A204.1 (cell line): ENCODE results near the gene RPP25.
"Not testable (repeated sequence)": the region's sequence is repeated elsewhere in the genome, so short reads cannot be mapped to it uniquely, and the experiment has no call there.

Source experiments
- FAIRE-seq: peaks from 2 replicates; lab custom pipeline; 2012; peaks lifted over from hg19 to GRCh38; lab: Jason Lieb, UNC

RPP25 gene

DNA sequence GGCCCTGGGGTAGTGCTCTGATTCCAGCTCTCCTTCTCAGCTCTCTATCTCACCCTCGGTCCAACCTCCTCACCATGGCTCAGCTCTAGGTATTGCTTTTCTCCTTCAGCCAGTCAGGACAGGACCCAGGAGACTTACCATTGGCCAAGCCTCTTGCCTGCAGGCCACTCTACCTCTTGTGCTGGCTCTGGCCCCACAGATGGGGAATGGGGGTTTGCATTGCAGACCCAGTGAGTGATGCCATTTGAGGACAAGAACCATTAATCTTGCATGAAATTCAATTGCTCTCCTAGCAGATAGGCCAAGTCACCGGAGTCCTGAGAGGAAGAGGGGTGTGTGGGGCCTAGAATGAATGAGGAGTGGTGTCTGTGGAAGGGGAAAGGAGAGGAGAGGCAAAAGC lies 6.1 kb upstream of the RPP25 start:
- no peak for FAIRE-seq

DNA sequence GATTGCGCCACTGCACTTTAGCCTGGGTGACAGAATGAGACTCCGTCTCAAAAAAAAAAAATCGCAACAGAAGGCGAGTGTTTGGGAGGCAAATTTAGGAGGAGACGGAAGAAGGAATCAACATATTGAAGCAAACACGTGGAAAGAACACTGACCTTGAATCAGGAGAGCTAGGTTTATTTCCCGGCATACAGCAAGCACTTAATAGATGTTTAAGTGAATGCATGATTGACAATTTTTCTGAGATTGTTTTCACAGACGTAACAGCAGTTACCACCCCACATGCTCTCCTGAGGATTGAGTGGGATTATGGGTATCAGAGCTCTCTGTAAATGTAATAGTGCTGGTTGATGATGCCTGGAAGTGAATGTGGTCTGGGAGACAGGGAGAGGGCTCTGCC lies 5.6 kb upstream of the RPP25 start:
- FAIRE-seq: no peak

- FAIRE-seq: no peak
These were observed 5.0 kb upstream of the RPP25 start for GRCh38 chr15:74961616-74962015.

DNA sequence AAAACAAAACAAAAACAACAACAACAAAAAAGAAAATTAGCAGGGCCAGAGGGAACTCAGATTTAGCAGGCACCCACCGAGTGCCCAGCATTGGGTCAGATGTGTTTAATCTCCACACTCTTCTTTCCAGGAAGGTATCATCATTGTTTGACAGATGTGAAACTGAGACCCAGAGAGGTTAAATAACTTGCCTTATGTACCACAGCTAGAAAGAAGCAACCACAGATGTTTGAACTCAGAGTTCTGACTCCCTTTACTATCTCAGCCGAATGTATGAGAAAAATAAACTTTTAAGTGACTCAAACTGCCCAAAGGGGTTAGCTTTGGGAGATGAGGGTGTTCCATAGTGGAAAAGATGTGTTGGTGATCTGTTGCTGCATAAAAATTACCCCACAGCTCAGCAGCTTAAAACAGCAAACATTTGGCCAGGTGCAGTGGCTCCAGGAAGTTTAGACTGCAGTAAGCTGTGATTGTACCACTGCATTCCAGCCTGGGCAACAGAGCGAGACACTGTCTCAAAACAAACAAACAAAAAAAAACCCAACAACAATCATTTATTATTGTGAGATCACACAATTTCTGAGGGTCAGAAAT lies 4.5 kb upstream of the RPP25 start:
- no peak for FAIRE-seq

DNA sequence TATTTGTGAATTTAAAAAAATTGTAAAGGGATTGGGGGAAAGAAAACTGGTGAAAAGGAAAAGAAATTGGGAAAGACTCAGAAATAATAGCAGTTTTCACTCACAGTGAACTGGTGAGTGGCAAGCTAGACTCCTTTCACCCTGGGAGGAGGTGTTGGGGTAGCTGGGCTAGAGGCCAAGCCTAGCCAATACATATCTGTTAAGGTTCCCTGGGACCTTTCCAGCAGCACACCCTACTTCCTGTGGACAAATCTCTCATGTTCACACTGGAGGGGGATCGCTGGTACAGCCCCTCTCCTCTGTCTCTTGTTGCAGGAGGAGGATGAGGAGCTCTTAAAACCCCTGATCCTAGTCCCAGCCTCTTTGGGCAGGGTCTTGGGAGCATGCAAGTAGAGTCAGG lies 3.7 kb upstream of the RPP25 start:
- no peak for FAIRE-seq

DNA sequence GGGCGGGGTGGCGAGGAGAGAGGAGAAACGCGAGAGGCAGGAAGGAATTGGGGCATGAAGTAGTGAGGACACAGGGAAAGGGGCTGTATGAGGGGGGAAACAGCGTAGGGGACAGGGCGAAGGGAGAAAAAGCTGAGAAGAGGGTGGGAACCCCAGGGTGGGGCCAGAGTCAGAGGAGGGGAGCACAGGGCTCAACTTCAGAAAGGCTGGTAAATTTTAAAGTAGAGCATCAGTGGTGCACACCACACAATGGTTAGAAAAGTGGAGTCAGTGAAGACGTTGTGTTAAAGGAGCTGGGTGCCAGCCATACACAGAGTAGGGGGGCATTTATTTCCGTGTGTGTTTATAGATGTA lies 3.0 kb upstream of the RPP25 start:
- FAIRE-seq: no peak

DNA sequence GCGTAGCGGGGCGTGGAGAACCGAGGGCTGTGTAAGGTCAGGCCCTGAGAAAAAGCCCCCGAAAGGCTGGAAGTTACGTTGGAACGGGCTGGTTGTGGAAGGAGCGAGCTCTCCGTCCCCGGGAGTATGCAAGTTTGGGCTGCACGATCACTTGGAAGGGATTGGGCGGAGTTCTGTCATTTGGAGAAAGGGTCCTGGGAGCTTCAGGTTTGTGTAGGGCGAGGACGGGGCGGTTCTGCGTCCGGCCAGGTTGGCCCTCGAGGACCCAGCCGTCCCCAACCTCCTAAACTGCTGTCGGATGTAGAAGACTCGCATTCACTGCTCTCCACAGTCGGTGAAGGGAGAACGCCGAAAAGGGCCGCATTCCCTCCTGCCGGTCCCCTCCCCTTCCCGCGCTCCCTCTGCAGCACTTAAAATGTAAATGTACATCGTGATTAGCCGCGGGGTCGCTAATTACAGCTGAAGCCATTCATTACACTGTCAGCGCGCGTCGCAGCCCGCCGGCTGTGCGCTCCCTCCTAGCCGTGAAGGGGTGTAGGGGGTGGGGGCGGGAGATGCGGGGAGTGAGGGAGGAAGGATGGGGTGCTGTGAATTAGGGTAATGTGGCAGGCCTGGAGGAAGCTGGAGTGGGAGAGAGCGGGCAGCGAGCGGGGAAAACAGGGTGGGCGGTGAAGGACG lies 2.5 kb upstream of the RPP25 start:
- FAIRE-seq: no peak

DNA sequence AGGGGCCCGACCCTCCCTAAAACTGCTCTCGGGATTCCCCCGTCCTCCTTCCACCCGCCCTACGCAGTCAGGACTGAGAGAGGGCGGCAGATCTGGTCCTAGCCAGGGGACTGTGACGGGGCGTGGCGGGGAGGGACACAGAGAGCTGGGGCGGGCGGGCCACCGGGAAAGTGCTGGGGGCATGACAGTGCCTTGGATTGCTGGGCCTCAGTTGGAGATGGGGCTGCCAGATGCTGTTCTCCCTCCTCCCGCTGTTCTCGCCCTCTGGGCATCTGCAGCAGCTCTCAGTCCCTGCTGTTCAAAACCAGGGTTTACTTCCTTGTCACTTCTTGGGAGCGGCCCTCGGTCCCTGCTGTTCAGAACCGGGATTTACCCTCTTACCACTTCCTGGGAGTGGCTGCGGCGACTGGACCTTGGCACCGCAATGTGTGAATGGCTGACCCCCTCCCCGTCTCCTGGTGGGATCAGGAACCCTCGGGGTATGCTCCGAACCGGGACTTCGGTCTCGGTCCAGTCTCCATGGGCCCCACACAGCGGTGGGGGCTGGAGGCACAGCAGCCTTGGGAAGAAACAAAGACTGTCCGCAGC lies 1.8 kb upstream of the RPP25 start:
- FAIRE-seq: no peak

- FAIRE-seq: no peak
These were observed 984 bp upstream of the RPP25 start for GRCh38 chr15:74957476-74958035.

GRCh38 chr15:74955796-74956647 lies 550 bp downstream of the RPP25 start:
- FAIRE-seq: no peak

GRCh38 chr15:74955017-74955416 lies 1.6 kb downstream of the RPP25 start:
- no peak for FAIRE-seq

- FAIRE-seq: no peak
These were observed 2.1 kb downstream of the RPP25 start for GRCh38 chr15:74954515-74954914.

DNA sequence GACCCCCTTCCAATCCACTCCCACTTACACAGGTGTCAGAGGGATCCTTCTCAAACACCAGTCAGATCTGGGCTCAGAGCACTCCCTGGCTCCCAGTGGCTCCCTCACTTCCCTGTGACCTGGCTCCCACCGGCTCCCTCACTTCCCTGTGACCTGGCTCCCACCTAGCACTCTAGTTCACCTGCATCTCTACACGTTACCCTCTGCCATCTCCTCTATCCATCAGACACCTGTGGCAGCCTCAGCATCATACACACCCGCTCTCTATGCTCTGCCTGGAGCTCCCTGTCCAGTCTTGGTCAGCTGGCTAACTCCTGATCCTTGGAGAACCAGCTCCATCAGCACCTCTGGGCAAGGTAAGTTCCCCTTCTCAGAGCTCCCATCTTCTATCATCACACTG lies 5.6 kb downstream of the RPP25 start:
- no peak for FAIRE-seq

DNA sequence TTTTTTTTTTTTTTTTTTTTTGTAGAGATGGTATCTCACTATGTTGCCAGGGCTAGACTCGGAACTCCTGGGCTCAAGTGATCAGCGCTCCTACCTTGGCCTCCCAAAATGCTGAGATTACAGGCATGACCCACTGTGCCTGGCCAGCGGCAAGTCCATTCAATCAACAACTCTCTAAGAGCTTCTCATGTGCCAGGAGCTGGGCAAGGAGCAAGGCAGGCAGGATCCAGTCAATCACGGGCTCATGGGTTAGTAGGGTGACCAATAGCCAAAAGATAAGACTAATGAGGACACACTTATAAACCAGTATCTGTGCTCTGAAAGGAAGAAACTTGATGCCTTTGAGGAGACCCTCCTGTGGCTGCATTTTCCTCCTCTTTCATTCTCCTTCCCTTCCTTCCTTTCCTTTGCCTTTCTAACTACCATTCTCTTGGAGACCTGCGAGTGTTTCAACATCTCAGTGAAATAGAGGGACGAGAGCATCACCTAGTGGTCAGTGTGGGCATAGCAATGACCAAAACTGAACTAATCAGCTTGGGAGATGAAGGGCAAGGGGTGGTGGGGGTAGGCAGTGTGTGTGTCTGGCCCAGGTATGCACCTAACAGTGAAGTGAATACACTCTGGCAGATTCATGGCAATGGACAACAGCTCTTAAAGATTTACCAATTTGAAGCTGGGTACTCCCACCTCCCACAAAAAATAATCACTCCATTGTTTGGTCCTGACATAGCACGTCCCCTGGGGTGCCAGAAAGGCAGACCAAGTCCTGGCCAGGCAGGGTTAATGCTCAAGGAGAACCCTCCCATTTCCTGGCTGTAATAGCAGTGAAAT lies 6.3 kb downstream of the RPP25 start:
- no peak for FAIRE-seq

DNA sequence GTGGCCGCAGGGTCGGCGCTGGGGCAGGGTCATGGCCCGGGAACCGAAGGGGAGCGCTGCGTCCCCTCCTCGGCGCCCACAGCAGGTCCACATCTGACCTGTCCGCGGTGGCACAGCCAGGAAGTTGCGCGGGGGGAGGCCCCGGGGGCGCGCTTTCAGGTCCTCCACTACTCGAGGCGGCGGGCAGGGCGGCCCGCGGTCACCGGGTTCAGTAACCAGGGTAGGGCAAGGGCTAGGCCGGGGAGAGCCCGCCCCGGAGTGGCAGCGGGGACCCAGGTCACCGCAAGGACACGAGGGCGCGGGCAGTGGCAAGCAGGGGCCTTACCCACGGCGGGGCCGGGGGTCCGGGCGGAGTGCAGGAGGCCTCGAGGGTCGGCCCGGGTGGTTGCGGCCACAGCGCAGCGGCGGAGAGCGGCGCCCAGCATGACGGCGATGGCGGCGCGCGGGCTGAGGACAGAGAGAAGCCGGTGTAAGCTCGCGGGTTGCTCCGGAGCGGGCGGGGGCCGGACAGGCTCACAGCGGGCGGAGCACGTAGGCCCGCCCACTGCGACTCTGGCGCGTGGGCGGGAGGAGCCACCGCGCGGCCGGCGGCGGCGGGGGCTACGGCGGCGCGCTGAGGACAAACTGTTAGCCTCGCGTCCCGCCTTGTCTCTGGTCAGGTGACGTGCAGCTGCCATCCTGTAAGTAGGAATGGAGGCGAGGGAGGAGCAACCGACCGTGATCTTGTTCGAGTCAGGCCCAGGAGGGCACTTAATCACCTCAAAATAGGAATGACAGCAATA lies 18.8 kb downstream of the RPP25 start, which contains the start of gene COX5A:
TSS of gene COX5A (minus strand) at position 484 of the 782 bp plus-strand sequence. CDS start at position 425, 59 bp downstream.
- FAIRE-seq: no peak

GRCh38 chr15:74937272-74937589 lies 19.3 kb downstream of the RPP25 start:
- FAIRE-seq: no peak

GRCh38 chr15:74935193-74935592 lies 21.4 kb downstream of the RPP25 start:
- not testable (repeated sequence) for FAIRE-seq

- no peak for FAIRE-seq
These were observed 23.0 kb downstream of the RPP25 start for GRCh38 chr15:74933573-74933972.

- no peak for FAIRE-seq
These were observed 27.8 kb downstream of the RPP25 start for GRCh38 chr15:74928771-74929198.

- no peak for FAIRE-seq
These were observed 32.0 kb downstream of the RPP25 start for GRCh38 chr15:74924525-74924924.

DNA sequence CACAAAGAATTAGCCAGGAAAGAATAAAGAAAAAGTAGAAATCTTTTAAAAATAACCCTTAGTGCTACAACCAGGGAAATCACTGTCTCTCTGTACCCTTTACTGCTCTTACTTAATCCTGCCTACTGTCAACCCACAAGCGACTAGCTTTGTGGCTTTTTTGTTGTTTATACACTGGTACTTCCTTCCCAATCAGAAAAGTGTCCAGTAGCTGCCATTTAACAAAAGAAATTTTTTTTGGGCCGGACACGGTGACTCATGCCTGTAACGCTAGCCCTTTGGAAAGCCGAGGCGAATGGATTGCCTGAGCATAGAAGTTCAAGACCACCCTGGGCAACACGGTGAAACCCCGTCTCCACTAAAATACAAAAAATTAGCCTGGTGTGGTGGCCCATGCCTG lies 36.1 kb downstream of the RPP25 start:
- no peak for FAIRE-seq
